HG03097 (cell line): ENCODE measurements around the gene PDK2.

Experiments used
- ATAC-seq: cut with Tn5 transposase; IDR thresholded peaks from one replicate; pipeline ENCODE4 v1.9.1; 2021; ENCODE audit not compliant: unreplicated experiment, low FRiP score

Gene PDK2

DNA sequence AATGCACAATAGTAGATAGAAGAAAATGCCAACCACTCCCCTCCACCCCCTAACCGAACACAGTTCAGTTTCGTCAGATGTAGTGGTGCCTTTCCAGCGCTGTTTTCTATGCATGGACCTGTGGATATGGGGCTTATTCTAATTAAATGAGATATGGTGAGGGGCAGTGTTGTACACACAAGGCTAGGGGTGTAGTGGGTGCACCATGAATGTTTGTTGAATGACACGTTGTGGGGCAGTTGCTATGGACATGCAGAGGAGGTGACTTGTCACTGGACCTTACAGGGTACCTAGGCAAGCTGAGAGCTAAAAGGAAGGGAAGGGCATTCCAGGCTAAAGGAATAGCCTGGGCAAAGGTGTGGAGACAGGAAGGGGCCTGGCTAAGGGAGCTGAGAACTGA, 3.4 kb downstream of the PDK2 start:
- no peak for ATAC-seq

GRCh38 chr17:50099003-50099402, 3.9 kb downstream of the PDK2 start:
- ATAC-seq: no peak

DNA sequence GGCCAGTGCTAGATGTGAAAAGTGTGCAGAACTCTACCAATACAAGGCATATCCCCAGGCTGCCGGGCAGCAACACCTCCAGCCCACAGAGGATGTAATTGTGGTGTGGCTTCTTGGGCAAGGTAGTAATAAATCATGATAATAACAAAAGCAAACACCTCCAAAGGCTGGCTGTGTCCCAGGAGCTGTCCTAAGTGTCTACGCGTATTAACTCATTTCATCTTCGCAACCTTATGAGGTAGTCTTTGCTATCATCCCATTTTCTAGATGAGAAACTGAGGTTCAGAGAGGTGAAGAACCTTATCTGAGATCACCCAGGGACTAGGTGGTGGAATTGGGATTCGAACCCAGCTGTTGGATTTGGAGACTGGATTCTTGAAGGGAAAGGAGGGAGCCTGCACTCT, 5.3 kb downstream of the PDK2 start:
- no peak for ATAC-seq

- no peak for ATAC-seq
Observed at GRCh38 chr17:50100921-50101345, 5.8 kb downstream of the PDK2 start.

- ATAC-seq: no peak
Observed at GRCh38 chr17:50101346-50102163, 6.4 kb downstream of the PDK2 start.

- no peak for ATAC-seq
Observed at GRCh38 chr17:50102164-50102991, 7.2 kb downstream of the PDK2 start.

GRCh38 chr17:50103252-50103651, 8.1 kb downstream of the PDK2 start:
- no peak for ATAC-seq

DNA sequence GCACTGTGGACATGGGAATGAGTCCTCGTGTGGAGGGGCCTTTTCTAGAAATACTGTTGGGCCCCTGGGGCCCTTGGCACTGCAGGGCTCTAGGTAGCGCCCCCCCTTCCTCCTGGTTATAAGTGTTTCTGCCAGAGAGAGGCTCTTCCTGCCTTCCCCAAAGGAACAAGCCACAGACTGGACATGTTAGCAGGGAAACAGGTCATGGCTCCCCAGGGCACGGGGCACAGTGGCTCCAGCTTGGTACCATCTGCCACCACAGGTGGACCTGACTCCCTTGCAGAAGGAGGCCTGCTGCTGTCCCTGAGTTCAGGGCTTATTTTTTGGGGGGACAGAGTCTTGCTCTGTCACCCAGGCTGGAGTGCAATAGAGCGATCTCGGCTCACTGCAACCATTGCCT, 8.8 kb downstream of the PDK2 start:
- no peak for ATAC-seq

- no peak for ATAC-seq
Observed at GRCh38 chr17:50105811-50106210, 10.7 kb downstream of the PDK2 start.

DNA sequence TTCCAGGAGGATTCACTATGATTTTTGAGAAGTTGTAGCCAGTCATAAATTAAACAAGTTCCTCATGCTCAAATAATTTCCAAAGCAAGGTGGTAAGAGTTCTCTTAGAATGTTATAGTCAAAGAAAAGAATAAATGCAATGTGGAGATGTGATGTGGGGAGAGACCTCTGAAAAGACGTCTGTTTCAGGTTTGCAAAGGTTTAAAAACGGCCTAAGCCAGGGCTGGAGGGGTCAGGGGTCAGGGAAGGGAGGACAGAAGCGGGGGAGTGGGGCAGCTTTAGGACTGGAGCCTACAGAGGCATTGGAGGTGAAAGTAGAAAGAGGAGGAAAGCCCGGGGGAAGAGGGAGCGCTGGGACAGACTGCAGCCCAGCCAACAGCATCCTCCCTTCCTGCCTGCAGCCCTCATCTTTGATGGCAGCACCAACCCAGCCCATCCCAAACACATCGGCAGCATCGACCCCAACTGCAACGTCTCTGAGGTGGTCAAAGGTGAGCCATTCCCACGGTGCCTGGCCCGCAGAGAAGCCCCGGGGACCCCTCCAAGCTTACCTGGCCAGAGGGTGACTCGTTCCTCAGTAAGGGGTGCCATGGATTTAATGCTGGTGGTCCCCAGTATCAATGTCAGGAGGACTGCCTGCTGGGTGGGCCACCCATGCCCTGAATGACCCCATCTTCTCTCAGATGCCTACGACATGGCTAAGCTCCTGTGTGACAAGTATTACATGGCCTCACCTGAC, 11.4 kb downstream of the PDK2 start:
- no peak for ATAC-seq

DNA sequence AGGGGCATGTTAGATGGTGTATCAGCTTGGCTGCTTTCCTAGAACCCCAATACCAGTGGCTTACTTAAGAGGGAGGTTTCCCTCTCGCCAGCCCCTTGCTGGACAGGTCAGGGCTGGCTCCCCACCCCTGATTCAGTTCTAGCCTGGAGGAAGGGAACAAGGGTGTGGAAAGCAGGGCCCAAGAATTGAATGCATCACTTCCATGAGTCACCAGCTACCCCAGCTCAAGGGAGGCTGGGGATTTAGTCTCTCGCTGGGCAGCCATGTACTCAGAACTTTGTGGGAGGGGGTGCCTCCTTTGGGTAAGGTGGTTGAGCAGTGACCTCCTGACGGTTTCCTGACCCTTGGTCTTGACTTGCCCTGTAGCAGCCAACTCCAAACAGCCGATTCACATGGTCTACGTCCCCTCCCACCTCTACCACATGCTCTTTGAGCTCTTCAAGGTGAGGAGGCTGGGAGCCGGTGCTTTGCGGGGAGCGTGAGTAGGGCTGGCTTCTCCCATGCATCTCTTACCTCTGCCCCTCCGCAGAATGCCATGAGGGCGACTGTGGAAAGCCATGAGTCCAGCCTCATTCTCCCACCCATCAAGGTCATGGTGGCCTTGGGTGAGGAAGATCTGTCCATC, 12.8 kb downstream of the PDK2 start:
- no peak for ATAC-seq

- no peak for ATAC-seq
Observed at GRCh38 chr17:50108556-50108955, 13.4 kb downstream of the PDK2 start.

DNA sequence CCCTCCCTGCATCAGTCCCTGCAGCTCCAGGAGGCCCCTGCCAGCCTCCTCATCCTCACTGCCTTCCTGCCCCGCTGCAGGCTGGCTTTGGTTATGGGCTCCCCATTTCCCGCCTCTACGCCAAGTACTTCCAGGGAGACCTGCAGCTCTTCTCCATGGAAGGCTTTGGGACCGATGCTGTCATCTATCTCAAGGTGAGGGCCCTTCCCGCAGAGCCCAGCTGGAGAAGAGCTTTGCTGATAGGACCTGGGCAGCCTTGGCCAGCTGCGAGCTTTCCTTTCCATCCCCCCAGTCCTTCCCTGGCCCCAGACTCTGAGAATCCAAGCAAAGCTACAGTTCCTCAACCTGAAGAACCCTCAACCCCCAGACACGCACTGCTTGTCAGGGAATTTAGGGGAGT, 14.1 kb downstream of the PDK2 start:
- ATAC-seq: no peak

- no peak for ATAC-seq
Observed at GRCh38 chr17:50109785-50110184, 14.6 kb downstream of the PDK2 start.

DNA sequence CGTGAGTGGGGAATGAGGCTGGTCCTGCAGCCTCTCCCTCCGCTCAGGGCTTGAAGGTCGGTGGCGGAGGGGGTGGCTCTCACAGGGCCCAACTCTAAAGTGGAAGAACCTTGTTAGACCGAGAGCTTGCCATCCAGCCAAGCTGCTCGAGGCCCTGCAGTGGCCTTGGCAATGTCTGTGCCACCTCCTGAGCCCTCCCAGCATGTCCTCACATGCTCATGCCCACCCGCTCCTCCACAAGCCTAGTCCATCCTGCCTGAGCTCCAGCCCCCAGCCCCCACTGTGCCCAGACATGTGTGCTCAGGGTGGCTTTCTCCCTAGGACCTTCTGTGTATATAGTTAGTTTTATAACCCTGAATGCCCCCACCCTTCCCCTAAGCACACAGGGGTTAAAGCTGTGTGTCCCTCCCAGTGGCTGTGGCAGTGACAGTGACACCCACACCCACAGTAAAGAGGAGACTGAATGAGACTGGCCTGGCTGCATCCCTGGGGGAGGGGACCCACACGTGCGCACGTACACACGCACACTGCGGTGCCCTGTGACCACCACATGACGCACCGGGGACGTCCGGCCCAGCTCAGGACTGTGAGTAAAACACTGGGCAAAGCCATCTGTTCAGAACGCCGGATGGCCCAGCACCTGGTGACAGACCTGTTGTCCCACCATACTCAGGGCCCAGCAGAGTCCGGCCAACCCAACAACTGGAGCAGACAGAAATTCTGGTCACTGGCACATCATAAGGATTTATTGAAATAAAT, 15.6 kb downstream of the PDK2 start:
- ATAC-seq: no peak

- ATAC-seq: no peak
Observed at GRCh38 chr17:50111673-50112655, 16.8 kb downstream of the PDK2 start.

- ATAC-seq: no peak
Observed at GRCh38 chr17:50112694-50113093, 17.5 kb downstream of the PDK2 start.

- ATAC-seq: no peak
Observed at GRCh38 chr17:50113624-50114320, 18.6 kb downstream of the PDK2 start.
